HL-60 (cell line): ENCODE measurements around the gene CHURC1.

Experiments
- CTCF ChIP-seq: IDR thresholded peaks from one replicate; pipeline ENCODE4 v1.5.1; 2011; ENCODE audit warnings: low read length, control low read depth, inconsistent platforms; ENCODE audit not compliant: insufficient read depth
- POLR2AphosphoS5 ChIP-seq: IDR thresholded peaks from 2 replicates; pipeline ENCODE4 v1.6.1; 2012; ENCODE audit warnings: low read depth
- REST ChIP-seq: IDR thresholded peaks from 2 replicates; pipeline ENCODE4 v1.6.1; 2012; ENCODE audit warnings: low read depth; ENCODE audit not compliant: insufficient replicate concordance

GRCh38 chr14:64865992-64866391, 48.3 kb upstream of the CHURC1 start:
- TF ChIP-seq CTCF (no peak), REST (no peak), POLR2AphosphoS5 (no peak)
